GM12878 (cell line): ENCODE results near the gene SPAG16. TPM values are rescaled to one million over a fixed set of nuclear protein-coding genes. Genes with fewer than 3 reads are reported as not detected.

Source experiments
- ATAC-seq: fragments of 200-7000 bp; cut with Tn5 transposase; 3 replicates; pipeline ENCODE4 v1.9.1; 2020; ENCODE audit warnings: mild to moderate bottlenecking, moderate library complexity
- BruUV-seq: library from RNA; stranded (reverse); fragments of 400-500 nt; replicated peaks from 2 replicates; lab custom pipeline; 2021; lab: Mats Ljungman, UMichigan
- CTCF ChIA-PET: fragments of 300-600 bp; sonication (Branson Sonifier 250); formaldehyde crosslinking; extraction: SDS; loops from one replicate; lab custom pipeline; 2021; ENCODE audit warnings: inconsistent platforms; lab: Yijun Ruan, JAX
- POLR2A ChIA-PET: fragments of 350-600 bp; formaldehyde crosslinking; extraction: SDS; loops from one replicate; lab custom pipeline; 2021; ENCODE audit warnings: inconsistent platforms; lab: Charles Lee
- RAD21 ChIA-PET: fragments of 300-600 bp; sonication (Branson Sonifier 250); formaldehyde crosslinking; loops from one replicate; lab custom pipeline; 2023; ENCODE audit warnings: antibody characterized with exemption; ENCODE audit not compliant: unreplicated experiment; lab: Charles Lee
- SMC1A ChIA-PET: fragments of 300-600 bp; sonication (Branson Sonifier 250); formaldehyde crosslinking; loops from one replicate; lab custom pipeline; 2023; ENCODE audit not compliant: unreplicated experiment, uncharacterized antibody; lab: Charles Lee
- DNase-seq: peaks from one replicate; pipeline ENCODE4 v3.0.0-alpha.2; 2011; ENCODE audit warnings: low read depth, low spot score
- FAIRE-seq: peaks from 3 replicates; lab custom pipeline; 2011; peaks lifted over from hg19 to GRCh38; lab: Jason Lieb, UNC
- H2AFZ ChIP-seq: 2 replicates; pipeline ENCODE4 v1.6.0; 2011; ENCODE audit warnings: low read depth, low read length, control low read depth; ENCODE audit not compliant: control insufficient read depth
- H3K27ac ChIP-seq: 2 replicates; pipeline ENCODE4 v1.5.1; 2011; ENCODE audit warnings: control low read depth; ENCODE audit not compliant: control insufficient read depth, insufficient read depth
- H3K27me3 ChIP-seq, 2 experiments: replicated peaks in 1 of 2; 2 replicates each; pipeline versions ENCODE4 v1.6.0 to v1.6.1; 2011; ENCODE audit warnings: low read length in 1 of 2; ENCODE audit not compliant: control insufficient read depth in 2 of 2, insufficient read depth in 2 of 2
- H3K36me3 ChIP-seq, 2 experiments: 2 replicates each; pipeline ENCODE4 v1.5.1; 2011; ENCODE audit warnings: low read length in 1 of 2; ENCODE audit not compliant: control insufficient read depth in 2 of 2, insufficient read depth in 2 of 2
- H3K4me1 ChIP-seq: 2 replicates; pipeline ENCODE4 v1.6.1; 2011; ENCODE audit warnings: mild to moderate bottlenecking, low read length, moderate library complexity, mixed read lengths; ENCODE audit not compliant: control insufficient read depth, insufficient read depth
- H3K4me2 ChIP-seq: 2 replicates; pipeline ENCODE4 v1.6.0; 2011; ENCODE audit warnings: control low read depth; ENCODE audit not compliant: control insufficient read depth, insufficient read depth
- H3K4me3 ChIP-seq: fragments of 200-600 bp; sonication (generic); 2 replicates; pipeline ENCODE4 v1.5.1; 2016
- H3K79me2 ChIP-seq: 2 replicates; pipeline ENCODE4 v1.6.0; 2011; ENCODE audit warnings: low read length; ENCODE audit not compliant: control insufficient read depth, insufficient read depth
- H3K9ac ChIP-seq: 2 replicates; pipeline ENCODE4 v1.8.0; 2011; ENCODE audit warnings: low read length, control low read depth, mixed read lengths; ENCODE audit not compliant: control insufficient read depth, insufficient read depth
- H3K9me3 ChIP-seq: replicated peaks from 3 replicates; pipeline ENCODE4 v1.5.1; 2011; ENCODE audit warnings: mild to moderate bottlenecking, low read length; ENCODE audit not compliant: control insufficient read depth, insufficient read depth
- H4K20me1 ChIP-seq: 2 replicates; pipeline ENCODE4 v1.6.0; 2011; ENCODE audit not compliant: control insufficient read depth, insufficient read depth
- CBX3 ChIP-seq: fragments of 200-600 bp; sonication (generic); IDR thresholded peaks from 2 replicates; pipeline ENCODE4 v1.6.1; 2016; ENCODE audit warnings: low read depth, borderline replicate concordance
- CBX5 ChIP-seq: sonication (generic); IDR thresholded peaks from 2 replicates; pipeline ENCODE4 v1.6.1; 2016; ENCODE audit warnings: low read depth, moderate library complexity, mild to moderate bottlenecking, inconsistent platforms
- MEF2A ChIP-seq: IDR thresholded peaks from 2 replicates; pipeline ENCODE4 v1.6.1; 2011; ENCODE audit warnings: low read depth, mild to moderate bottlenecking, low read length, moderate library complexity; ENCODE audit not compliant: insufficient read depth
- RAD51 ChIP-seq: fragments of 450-650 bp; IDR thresholded peaks from 2 replicates; pipeline ENCODE4 v1.6.1; 2016; ENCODE audit warnings: moderate library complexity, mild to moderate bottlenecking, inconsistent platforms
- REST ChIP-seq: IDR thresholded peaks from 2 replicates; pipeline ENCODE4 v1.6.1; 2012; ENCODE audit warnings: mild to moderate bottlenecking, low read depth, low read length
- RUNX3 ChIP-seq: IDR thresholded peaks from 2 replicates; pipeline ENCODE4 v1.6.1; 2012; ENCODE audit warnings: low read length, inconsistent platforms
- SIX5 ChIP-seq: IDR thresholded peaks from 2 replicates; pipeline ENCODE4 v1.6.1; 2011; ENCODE audit warnings: mild to moderate bottlenecking, low read depth, low read length, moderate library complexity; ENCODE audit not compliant: severe bottlenecking
- SREBF1 ChIP-seq: IDR thresholded peaks from 2 replicates; pipeline ENCODE4 v1.6.1; 2012; ENCODE audit warnings: mild to moderate bottlenecking, low read length
- STAT1 ChIP-seq: fragments of 450-650 bp; conservative IDR thresholded peaks from 2 replicates; pipeline ENCODE4 v1.6.1; 2014; ENCODE audit warnings: antibody characterized with exemption, mild to moderate bottlenecking
- STAT3 ChIP-seq: IDR thresholded peaks from 2 replicates; pipeline ENCODE4 v1.6.1; 2011; ENCODE audit warnings: low read depth, low read length, improper control_type of control experiment
- ZNF217 ChIP-seq: fragments of 450-650 bp; IDR thresholded peaks from 2 replicates; pipeline ENCODE4 v1.6.1; 2017; ENCODE audit warnings: antibody characterized with exemption, mild to moderate bottlenecking
- ZZZ3 ChIP-seq: IDR thresholded peaks from 2 replicates; pipeline ENCODE4 v1.6.1; 2011; ENCODE audit warnings: low read depth; ENCODE audit not compliant: control insufficient read depth, insufficient read length
- WGBS: methylation state at CpG from one replicate; pipeline ENCODE4 v1.1.6; 2016; ENCODE audit warnings: low lambda C conversion rate; ENCODE audit not compliant: insufficient replicate concordance, insufficient coverage; ENCODE audit errors: missing lambda C conversion rate; 5-methylcytosine and 5-hydroxymethylcytosine counted together
- in situ Hi-C: fragments of 300-500 bp; cut with MboI; formaldehyde crosslinking; loops from 9 replicates; pipeline ENCODE4 v1.14.3; 2018; ENCODE audit warnings: mixed read lengths
- intact Hi-C: fragments of 100-400 bp; cut with micrococcal nuclease; formaldehyde crosslinking; loops from one replicate; pipeline ENCODE4 v1.14.2; 2022; ENCODE audit not compliant: unreplicated experiment
- polyA plus RNA-seq, 11 experiments: library from polyadenylated mRNA; depleted of rRNA in 4 of 11; unstranded in 6 of 11; stranded (reverse) in 5 of 11; fragments of >200 nt; fragmentation: Nextera tagmentation in 4 of 11; fragmentation: Illumina TruSeq in 1 of 11; extraction: Ambion mirVana in 4 of 11; extraction: Trizol in 1 of 11; gene quantifications; 1 replicate in 1 of 11; 2 replicates in 10 of 11; pipeline versions ENCODE4 v1.2.1 to v1.2.3, GENCODE V29; 2011 to 2016; ENCODE audit warnings: inconsistent platforms in 2 of 11, missing spikeins in 2 of 11, low read depth in 1 of 11
- total RNA-seq, 4 experiments: library from RNA; depleted of rRNA in 3 of 4; stranded (reverse); fragments of >200 nt in 3 of 4; fragmentation: Illumina TruSeq in 1 of 4; extraction: Trizol in 1 of 4; gene quantifications; 2 replicates each; pipeline versions ENCODE4 v1.2.1 to v1.2.3, GENCODE V29; 2013 to 2021
- TF ChIP-seq, protein P1 (sequence below): fragments of 450-650 bp; IDR thresholded peaks from 2 replicates; pipeline ENCODE4 v1.6.1; 2017; ENCODE audit warnings: low read depth, mild to moderate bottlenecking, moderate library complexity
- TF ChIP-seq, protein P2 (sequence below): fragments of 450-650 bp; IDR thresholded peaks from 2 replicates; pipeline ENCODE4 v1.6.1; 2017; ENCODE audit warnings: antibody characterized with exemption, mild to moderate bottlenecking, moderate library complexity

Gene SPAG16
- total and polyA plus RNA-seq, 10 of the 15 experiments (the other 5 are each of a cell fraction or from before 2014, with no cell fraction given): 6.0 to 25.0 (median 15.2) TPM

- H3K27me3 ChIP-seq: no peaks in the 10 kb centered on the region
- no peak overlapping the region for H3K4me2 ChIP-seq
- H3K27ac ChIP-seq: no peak overlapping the region
- H3K4me3 ChIP-seq: no peak overlapping the region
- RAD21 ChIA-PET: no interaction called here
- BruUV-seq: no TSS peak
- no peaks in the 10 kb centered on the region for H4K20me1 ChIP-seq
- H3K4me1 ChIP-seq: no peaks in the 10 kb centered on the region
- 41% methylated on average over 1 of the region's 1 CpG for WGBS
- H3K36me3 ChIP-seq: no peaks in the 10 kb centered on the region
- in situ Hi-C loops: no loop called here
- CTCF ChIA-PET: no interaction called here
- no peak for FAIRE-seq
- H2AFZ ChIP-seq: no peak overlapping the region
- TF ChIP-seq SIX5 (no peak), STAT1 (no peak), CBX3 (no peak), REST (no peak), SREBF1 (no peak), ZNF217 (no peak), RAD51 (no peak), RUNX3 (no peak), ZZZ3 (no peak), STAT3 (no peak), MEF2A (no peak), CBX5 (no peak)
- TF ChIP-seq, protein P1, sequence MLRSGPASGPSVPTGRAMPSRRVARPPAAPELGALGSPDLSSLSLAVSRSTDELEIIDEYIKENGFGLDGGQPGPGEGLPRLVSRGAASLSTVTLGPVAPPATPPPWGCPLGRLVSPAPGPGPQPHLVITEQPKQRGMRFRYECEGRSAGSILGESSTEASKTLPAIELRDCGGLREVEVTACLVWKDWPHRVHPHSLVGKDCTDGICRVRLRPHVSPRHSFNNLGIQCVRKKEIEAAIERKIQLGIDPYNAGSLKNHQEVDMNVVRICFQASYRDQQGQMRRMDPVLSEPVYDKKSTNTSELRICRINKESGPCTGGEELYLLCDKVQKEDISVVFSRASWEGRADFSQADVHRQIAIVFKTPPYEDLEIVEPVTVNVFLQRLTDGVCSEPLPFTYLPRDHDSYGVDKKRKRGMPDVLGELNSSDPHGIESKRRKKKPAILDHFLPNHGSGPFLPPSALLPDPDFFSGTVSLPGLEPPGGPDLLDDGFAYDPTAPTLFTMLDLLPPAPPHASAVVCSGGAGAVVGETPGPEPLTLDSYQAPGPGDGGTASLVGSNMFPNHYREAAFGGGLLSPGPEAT: no peak
- TF ChIP-seq, protein P2, sequence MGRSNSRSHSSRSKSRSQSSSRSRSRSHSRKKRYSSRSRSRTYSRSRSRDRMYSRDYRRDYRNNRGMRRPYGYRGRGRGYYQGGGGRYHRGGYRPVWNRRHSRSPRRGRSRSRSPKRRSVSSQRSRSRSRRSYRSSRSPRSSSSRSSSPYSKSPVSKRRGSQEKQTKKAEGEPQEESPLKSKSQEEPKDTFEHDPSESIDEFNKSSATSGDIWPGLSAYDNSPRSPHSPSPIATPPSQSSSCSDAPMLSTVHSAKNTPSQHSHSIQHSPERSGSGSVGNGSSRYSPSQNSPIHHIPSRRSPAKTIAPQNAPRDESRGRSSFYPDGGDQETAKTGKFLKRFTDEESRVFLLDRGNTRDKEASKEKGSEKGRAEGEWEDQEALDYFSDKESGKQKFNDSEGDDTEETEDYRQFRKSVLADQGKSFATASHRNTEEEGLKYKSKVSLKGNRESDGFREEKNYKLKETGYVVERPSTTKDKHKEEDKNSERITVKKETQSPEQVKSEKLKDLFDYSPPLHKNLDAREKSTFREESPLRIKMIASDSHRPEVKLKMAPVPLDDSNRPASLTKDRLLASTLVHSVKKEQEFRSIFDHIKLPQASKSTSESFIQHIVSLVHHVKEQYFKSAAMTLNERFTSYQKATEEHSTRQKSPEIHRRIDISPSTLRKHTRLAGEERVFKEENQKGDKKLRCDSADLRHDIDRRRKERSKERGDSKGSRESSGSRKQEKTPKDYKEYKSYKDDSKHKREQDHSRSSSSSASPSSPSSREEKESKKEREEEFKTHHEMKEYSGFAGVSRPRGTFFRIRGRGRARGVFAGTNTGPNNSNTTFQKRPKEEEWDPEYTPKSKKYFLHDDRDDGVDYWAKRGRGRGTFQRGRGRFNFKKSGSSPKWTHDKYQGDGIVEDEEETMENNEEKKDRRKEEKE: no peak
- SMC1A ChIA-PET: no interaction called here
- no peaks in the 10 kb centered on the region for H3K79me2 ChIP-seq
- no peak overlapping the region for H3K9ac ChIP-seq
- POLR2A ChIA-PET: no interaction called here
- no peak for ATAC-seq
- intact Hi-C loops: no loop called here
- DNase-seq: no peak
- no peaks in the 10 kb centered on the region for H3K9me3 ChIP-seq
Observed at GRCh38 chr2:214217599-214217998, 933.3 kb downstream of the SPAG16 start.
